HAP-1 (cell line): ENCODE results near the gene TWIST2.

ENCODE experiments used
- DNase-seq, 2 experiments: peaks; one replicate each; pipeline ENCODE4 v3.0.0-alpha.2; 2016 to 2020; ENCODE audit warnings: low spot score in 2 of 2
- H3K27me3 ChIP-seq: fragments of 250-450 bp; sonication (Bioruptor Pico); 2 replicates; pipeline ENCODE4 v1.5.1; 2020; ENCODE audit warnings: low read depth, mild to moderate bottlenecking, moderate library complexity
- H3K36me3 ChIP-seq: fragments of 250-450 bp; sonication (Bioruptor Pico); replicated peaks from 2 replicates; pipeline ENCODE4 v1.5.1; 2020; ENCODE audit warnings: mild to moderate bottlenecking
- H3K4me1 ChIP-seq: fragments of 250-450 bp; sonication (Bioruptor Pico); 2 replicates; pipeline ENCODE4 v1.5.1; 2020; ENCODE audit warnings: mild to moderate bottlenecking
- H3K4me3 ChIP-seq: fragments of 250-450 bp; sonication (Bioruptor Pico); 2 replicates; pipeline ENCODE4 v1.5.1; 2020; ENCODE audit warnings: mild to moderate bottlenecking, moderate library complexity
- H3K9me3 ChIP-seq: fragments of 250-450 bp; sonication (Bioruptor Pico); 2 replicates; pipeline ENCODE4 v1.5.1; 2020; ENCODE audit warnings: mild to moderate bottlenecking, moderate library complexity
- in situ Hi-C: fragments of 300-500 bp; cut with MboI; formaldehyde crosslinking; loops from 3 replicates; pipeline ENCODE4 v1.14.3; 2020; ENCODE audit warnings: low sequenced_read_pairs, inconsistent platforms, mixed read lengths

TWIST2 gene

DNA sequence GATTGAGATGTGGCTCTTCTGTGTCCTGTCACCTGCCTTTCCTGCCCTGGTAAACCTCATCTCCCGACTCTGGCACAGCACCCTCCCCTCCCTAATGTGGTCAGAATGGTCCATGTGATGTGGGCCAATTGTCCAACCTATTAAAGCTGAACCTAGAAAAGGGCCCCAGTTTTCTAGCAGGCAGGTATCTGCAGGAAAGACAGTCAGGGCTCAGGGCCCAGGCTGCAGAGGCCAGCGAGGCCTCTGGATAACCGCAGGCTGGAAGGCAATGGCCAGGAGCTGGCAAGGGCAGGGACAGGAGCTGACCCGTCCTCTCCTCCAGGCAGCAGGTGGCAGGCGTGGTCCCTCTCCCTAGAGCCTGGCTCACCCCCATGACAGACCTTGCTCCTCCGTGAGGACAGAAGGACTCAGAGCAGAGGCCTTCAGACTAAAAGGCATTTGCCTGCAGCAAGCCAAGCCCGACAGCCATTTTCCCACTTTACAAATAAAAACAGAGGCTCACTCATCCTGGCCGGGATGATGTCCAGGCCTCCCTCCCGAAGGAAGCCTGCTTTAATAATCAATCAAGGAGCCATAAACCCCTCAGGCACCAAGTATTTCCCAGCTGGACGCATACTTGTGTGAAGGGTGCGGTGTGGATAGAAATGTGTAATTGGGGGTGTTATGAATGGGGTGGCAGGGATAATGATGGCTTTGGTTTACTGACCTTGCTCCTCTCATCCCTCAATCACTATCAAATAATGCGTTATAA is 107.1 kb downstream of the TWIST2 start:
- DNase-seq, result no peak
- Histone ChIP-seq H3K9me3 (no peaks in the 10 kb centered on the region), H3K27me3 (peaks cover 6% of the 10 kb centered on the region; the same call in 1 of the 2 replicates), H3K4me3 (no peak overlapping the region), H3K4me1 (no peaks in the 10 kb centered on the region), H3K36me3 (no peaks in the 10 kb centered on the region)
- in situ Hi-C loops, result no loop called here

GRCh38 chr2:238955648-238956531 is 108.0 kb downstream of the TWIST2 start:
- H3K9me3 ChIP-seq, result no peaks in the 10 kb centered on the region
- no peaks in the 10 kb centered on the region for H3K4me1 ChIP-seq
- in situ Hi-C loops, result no loop called here
- H3K27me3 ChIP-seq, result peaks cover 3% of the 10 kb centered on the region; the same call in 1 of the 2 replicates
- DNase-seq, result no peak
- H3K36me3 ChIP-seq, result no peaks in the 10 kb centered on the region
- H3K4me3 ChIP-seq, result no peak overlapping the region

- no peaks in the 10 kb centered on the region for H3K36me3 ChIP-seq
- H3K4me3 ChIP-seq, result no peak overlapping the region
- DNase-seq, result no peak
- H3K4me1 ChIP-seq, result no peaks in the 10 kb centered on the region
- H3K9me3 ChIP-seq, result no peaks in the 10 kb centered on the region
- in situ Hi-C loops, result no loop called here
- no peaks in the 10 kb centered on the region for H3K27me3 ChIP-seq
These were observed 108.8 kb downstream of the TWIST2 start for GRCh38 chr2:238956676-238957075.
